IPS DF 6.9 (cell line): ENCODE data around the gene MYCBP2.

ENCODE experiments used
- DNase-seq: peaks from one replicate; pipeline ENCODE4 v3.0.0-alpha.2; 2013; ENCODE audit warnings: low read depth, low spot score
- H3K27ac ChIP-seq: one replicate; pipeline ENCODE4 v1.5.1; 2013; ENCODE audit warnings: low read length, control low read depth
- H3K27me3 ChIP-seq: 2 replicates; pipeline ENCODE4 v1.6.1; 2013; ENCODE audit warnings: mild to moderate bottlenecking, low read length; ENCODE audit not compliant: control insufficient read depth, insufficient read depth
- H3K36me3 ChIP-seq: 2 replicates; pipeline ENCODE4 v1.6.1; 2013; ENCODE audit warnings: low read length; ENCODE audit not compliant: control insufficient read depth, insufficient read depth
- H3K4me1 ChIP-seq: 2 replicates; pipeline ENCODE4 v1.6.1; 2013; ENCODE audit warnings: low read length; ENCODE audit not compliant: control insufficient read depth, insufficient read depth
- H3K4me3 ChIP-seq: 2 replicates; pipeline ENCODE4 v1.5.1; 2013; ENCODE audit warnings: mild to moderate bottlenecking, low read length
- H3K9me3 ChIP-seq: 2 replicates; pipeline ENCODE4 v1.6.1; 2013; ENCODE audit warnings: low read length, inconsistent platforms; ENCODE audit not compliant: control insufficient read depth, insufficient read depth
- WGBS: extraction: QIAGEN DNeasy Blood & Tissue Kit; methylation state at CpG from one replicate; pipeline ENCODE4 v1.1.7; 2013; ENCODE audit warnings: mixed read lengths, missing lambda C conversion rate; ENCODE audit not compliant: insufficient read length, insufficient coverage; 5-methylcytosine and 5-hydroxymethylcytosine counted together

The MYCBP2 gene

DNA sequence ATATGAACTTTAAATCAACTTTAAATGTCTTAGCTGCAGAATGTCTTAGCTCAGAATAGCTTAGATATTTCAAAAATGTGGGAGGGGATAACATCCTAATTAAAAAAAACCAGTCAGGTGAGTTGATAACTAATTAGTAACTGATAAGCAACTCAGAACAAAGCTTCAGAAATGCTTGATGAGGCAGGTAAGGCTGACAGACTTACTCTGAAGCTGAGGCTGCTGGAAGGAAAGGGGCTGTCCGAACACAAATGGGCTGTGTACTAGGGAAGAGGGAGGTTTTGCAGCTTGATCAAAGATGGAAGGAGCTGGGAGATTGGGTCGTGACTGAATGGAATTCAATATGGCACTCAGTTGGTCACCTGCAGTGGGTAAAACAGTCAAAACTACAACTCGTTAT is 208.8 kb downstream of the MYCBP2 start:
- Histone ChIP-seq H3K27me3 (no peaks in the 10 kb centered on the region), H3K4me1 (0 out of 2 replicates have a peak, but pooled peaks cover 2% of the 10 kb centered on the region), H3K27ac (no peak overlapping the region), H3K4me3 (no peak overlapping the region), H3K9me3 (no peaks in the 10 kb centered on the region), H3K36me3 (no peaks in the 10 kb centered on the region)
- no peak for DNase-seq
- no CpG with 5 or more reads among the region's 3 CpGs for WGBS

DNA sequence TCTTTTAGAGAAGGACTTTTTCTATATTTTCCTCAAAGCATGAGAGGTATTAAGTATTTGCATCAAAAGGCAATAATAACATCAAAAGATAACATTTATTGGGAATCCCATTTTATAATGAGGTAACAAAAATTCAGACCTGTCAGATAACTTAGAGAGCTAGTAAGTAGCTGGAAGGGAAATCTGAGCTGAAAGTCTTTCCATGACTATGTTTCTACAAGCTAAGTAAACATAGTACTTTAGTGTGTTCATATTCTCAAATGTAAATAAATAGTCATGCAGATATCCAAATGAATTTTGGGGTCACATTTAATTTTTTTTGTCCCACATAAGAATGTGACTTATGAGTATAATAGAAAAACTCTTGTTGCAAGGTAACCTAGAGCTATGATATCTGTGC is 212.6 kb downstream of the MYCBP2 start:
- no peaks in the 10 kb centered on the region for H3K36me3 ChIP-seq
- no peak for DNase-seq
- no peaks in the 10 kb centered on the region for H3K9me3 ChIP-seq

DNA sequence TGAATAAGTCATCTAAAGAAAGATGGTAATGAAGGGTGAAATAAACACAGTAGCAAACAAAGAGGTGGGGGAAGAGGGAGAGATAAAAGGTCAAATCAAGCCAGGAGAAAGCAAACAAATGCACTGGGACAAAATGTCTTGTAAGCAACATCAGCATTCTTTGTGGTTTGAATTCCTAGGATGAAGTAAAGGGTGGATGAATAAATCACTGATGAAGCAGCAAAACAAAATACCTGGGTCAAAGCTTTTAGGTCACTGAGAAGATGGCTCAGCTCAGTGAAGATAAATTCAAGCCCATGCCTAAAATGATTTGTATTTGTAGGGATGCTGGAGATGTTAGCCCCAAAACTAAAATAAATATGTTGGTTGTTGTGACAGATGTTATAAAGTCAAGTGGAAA is 213.4 kb downstream of the MYCBP2 start:
- no peak overlapping the region for H3K27ac ChIP-seq
- H3K36me3 ChIP-seq, result no peaks in the 10 kb centered on the region
- H3K4me1 ChIP-seq, result 0 out of 2 replicates have a peak, but pooled peaks cover 2% of the 10 kb centered on the region
- no peaks in the 10 kb centered on the region for H3K27me3 ChIP-seq
- no peak overlapping the region for H3K4me3 ChIP-seq
- H3K9me3 ChIP-seq, result no peaks in the 10 kb centered on the region
- no peak for DNase-seq

More for the DNA sequence above, 212.6 kb downstream of the MYCBP2 start:
- H3K27ac ChIP-seq, result no peak overlapping the region
- no peak overlapping the region for H3K4me3 ChIP-seq
- no peaks in the 10 kb centered on the region for H3K27me3 ChIP-seq
- 0 out of 2 replicates have a peak, but pooled peaks cover 2% of the 10 kb centered on the region for H3K4me1 ChIP-seq

DNA sequence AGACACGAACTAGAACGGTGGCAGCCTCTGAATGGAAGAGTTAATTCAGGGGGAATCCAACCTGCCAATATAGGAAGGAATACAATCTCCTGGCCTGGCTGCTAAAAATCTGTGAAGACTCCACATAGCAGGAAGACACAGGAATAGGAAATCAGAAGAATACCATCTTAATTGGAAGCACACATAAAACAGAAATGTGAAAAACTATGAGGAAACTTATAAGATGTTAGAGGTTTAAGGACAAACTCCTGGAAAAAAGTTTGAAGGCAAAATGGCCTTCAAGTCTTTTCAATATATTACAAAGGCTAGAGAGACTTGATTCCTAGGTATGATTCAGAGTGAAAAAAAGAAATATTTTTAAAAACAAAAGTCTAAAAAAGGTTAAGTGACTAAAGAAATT is 221.8 kb downstream of the MYCBP2 start:
- Histone ChIP-seq H3K27ac (no peak overlapping the region), H3K36me3 (no peaks in the 10 kb centered on the region), H3K9me3 (no peaks in the 10 kb centered on the region), H3K27me3 (no peaks in the 10 kb centered on the region), H3K4me1 (no peaks in the 10 kb centered on the region), H3K4me3 (no peak overlapping the region)
- WGBS, result no CpG with 5 or more reads among the region's 2 CpGs
- DNase-seq, result no peak

DNA sequence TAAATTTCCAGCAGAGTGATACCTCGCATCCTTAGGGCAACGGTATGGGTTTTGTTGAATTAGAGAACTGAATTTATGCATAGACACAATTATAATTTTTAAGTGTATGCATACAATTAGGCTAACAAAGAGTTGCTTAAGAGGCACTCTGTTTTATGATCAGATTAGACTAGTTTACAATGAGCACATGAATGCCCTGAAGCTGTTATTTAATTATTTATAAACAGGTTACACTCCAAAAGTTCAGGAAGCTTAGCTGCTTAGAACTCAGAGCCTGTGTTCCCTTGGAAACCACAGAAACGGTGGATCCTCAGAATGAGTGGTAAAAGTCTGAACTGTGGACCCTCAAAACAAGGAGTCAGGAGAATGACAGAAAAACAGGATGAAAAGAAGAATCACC is 227.5 kb downstream of the MYCBP2 start:
- WGBS, result no CpG with 5 or more reads among the region's 3 CpGs
- peaks cover 2% of the 10 kb centered on the region; the same call in 1 of the 2 replicates for H3K36me3 ChIP-seq
- DNase-seq, result no peak
- no peak overlapping the region for H3K27ac ChIP-seq
- H3K27me3 ChIP-seq, result no peaks in the 10 kb centered on the region
- no peak overlapping the region for H3K4me3 ChIP-seq
- H3K9me3 ChIP-seq, result no peaks in the 10 kb centered on the region
- H3K4me1 ChIP-seq, result no peaks in the 10 kb centered on the region

DNA sequence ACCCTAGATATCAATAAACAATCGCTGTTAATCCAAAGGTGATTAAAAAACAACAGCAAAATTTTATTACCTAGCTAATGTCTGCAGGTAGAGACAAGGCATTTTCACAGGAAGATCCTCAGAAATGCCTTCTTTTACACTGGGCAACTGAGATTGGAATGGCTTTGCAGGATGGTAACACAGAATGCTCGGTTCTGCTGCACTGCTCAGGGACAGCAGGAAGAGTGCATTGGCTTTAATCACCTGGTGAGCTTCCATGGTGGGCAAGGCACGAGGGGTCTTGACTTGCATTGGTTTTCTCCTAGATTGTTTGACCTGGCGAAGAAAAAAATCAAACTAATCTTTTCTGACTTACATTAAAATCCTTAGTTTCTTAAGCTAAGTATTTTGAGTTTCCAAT is 231.6 kb downstream of the MYCBP2 start:
- WGBS, result no CpG with 5 or more reads among the region's 4 CpGs
- Histone ChIP-seq H3K9me3 (no peaks in the 10 kb centered on the region), H3K4me3 (no peak overlapping the region), H3K4me1 (no peaks in the 10 kb centered on the region), H3K27ac (no peak overlapping the region), H3K27me3 (no peaks in the 10 kb centered on the region), H3K36me3 (peaks cover 2% of the 10 kb centered on the region; the same call in 1 of the 2 replicates)
- no peak for DNase-seq

DNA sequence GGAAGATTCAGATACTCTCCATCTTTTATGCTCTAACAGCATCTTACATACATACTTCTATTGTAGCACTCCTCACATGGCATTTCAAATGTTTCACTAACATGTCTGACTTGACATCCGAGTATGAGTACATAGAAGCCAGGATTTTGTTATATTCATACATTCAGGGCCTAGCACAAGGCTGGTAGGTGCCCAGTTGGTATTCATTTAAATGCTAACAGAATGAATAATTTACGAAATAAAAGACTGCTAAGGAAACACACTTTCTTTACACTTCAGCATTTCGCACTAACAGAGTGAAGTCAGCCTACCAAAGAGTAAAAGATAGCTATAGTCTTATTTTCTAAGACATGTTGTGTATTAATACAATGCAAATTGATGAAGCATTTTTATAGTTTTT is 232.1 kb downstream of the MYCBP2 start:
- Histone ChIP-seq H3K27ac (no peak overlapping the region), H3K4me1 (no peaks in the 10 kb centered on the region), H3K36me3 (peaks cover 2% of the 10 kb centered on the region; the same call in 1 of the 2 replicates), H3K9me3 (no peaks in the 10 kb centered on the region), H3K4me3 (no peak overlapping the region), H3K27me3 (no peaks in the 10 kb centered on the region)
- no peak for DNase-seq
- no CpG with 5 or more reads among the region's 3 CpGs for WGBS

DNA sequence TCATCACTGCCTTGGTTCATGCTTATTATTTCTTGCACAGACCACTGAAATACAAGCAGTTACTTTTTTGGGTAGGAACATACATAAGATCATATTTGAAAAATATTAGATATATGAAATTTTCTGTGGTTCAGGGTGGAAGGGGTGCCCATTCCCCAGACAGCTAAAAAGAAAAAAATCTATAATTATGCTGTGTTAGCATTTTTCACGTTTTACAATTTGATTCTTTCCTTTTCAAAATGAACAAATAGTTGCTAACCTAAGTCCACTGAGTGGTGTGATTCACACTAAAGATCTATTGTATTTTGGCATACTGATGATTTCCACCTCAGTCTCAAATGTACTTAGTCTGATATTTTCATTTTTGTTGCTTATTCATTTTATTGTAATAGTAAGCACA is 233.2 kb downstream of the MYCBP2 start:
- H3K27me3 ChIP-seq, result no peaks in the 10 kb centered on the region
- H3K4me3 ChIP-seq, result no peak overlapping the region
- H3K4me1 ChIP-seq, result no peaks in the 10 kb centered on the region
- no CpG with 5 or more reads among the region's 1 CpG for WGBS
- H3K36me3 ChIP-seq, result peaks cover 2% of the 10 kb centered on the region; the same call in 1 of the 2 replicates
- no peaks in the 10 kb centered on the region for H3K9me3 ChIP-seq
- no peak for DNase-seq
- H3K27ac ChIP-seq, result no peak overlapping the region

DNA sequence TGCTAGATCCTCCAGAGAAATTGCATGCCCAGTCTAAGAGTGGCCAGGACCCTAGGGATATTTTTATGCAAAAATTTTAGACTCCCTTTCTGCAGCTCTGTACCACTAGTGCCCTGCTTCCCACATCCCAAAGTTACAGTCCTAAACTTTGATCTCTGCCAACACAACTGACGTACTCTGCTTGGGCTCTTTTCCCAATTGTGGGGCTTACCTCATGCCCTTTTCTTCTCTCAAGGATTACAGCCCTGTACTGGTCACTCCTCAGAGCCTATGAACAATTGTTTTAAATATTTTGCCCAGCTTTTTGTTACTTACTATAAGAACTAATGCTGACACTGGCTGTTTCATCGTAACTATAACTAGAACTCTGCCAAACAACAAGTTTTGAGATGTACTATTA is 242.1 kb downstream of the MYCBP2 start:
- Histone ChIP-seq H3K9me3 (no peaks in the 10 kb centered on the region), H3K36me3 (no peaks in the 10 kb centered on the region), H3K27me3 (no peaks in the 10 kb centered on the region), H3K4me3 (no peak overlapping the region), H3K27ac (no peak overlapping the region), H3K4me1 (no peaks in the 10 kb centered on the region)
- DNase-seq, result no peak
- no CpG with 5 or more reads among the region's 2 CpGs for WGBS

DNA sequence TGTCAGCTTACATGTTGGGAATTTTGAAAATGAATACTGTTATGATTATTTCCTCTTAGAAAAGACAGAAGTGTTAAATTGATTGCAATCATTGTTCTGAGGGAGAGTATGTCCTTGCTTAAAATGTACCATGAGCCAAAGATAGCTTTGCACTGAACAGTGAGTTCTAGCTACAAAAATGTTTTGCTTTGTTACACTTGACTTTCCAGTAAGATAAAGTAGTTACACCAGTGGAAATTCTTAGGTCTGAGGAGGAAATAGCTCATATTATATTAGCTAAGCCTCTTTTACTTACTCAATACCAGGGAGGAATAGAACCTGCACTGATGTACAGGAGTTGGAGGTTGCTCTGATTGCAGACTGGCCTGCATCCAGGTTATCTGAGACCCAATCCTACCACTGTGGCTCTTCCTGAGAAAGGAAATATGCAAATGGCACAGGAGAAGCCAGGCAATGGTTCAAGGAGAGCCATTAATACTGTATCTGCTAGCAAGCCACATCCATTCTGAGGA is 246.9 kb downstream of the MYCBP2 start:
- H3K4me3 ChIP-seq, result no peak overlapping the region
- no peaks in the 10 kb centered on the region for H3K36me3 ChIP-seq
- H3K9me3 ChIP-seq, result no peaks in the 10 kb centered on the region
- DNase-seq, result no peak
- no peaks in the 10 kb centered on the region for H3K27me3 ChIP-seq
- peaks cover 1% of the 10 kb centered on the region; the same call in 1 of the 2 replicates for H3K4me1 ChIP-seq
- no peak overlapping the region for H3K27ac ChIP-seq

DNA sequence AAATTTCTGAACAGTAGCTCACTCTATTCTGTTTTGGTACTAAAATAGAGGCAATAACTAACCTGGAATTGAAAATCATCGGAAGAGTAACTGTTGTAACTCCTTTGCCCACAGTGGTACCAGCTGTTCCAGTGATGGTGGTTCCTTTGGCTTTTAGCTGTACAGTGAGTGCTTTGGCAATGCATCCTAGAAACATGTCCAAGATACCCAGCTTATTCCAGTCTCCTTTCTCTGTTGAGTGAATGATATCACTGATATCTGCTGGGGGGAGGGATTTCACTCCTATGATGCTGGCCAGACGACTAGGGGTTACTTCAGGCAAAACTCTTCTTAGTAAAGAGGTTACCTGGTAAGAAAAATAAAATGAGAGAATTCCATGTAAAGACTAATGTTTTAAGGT is 259.4 kb downstream of the MYCBP2 start:
- H3K4me3 ChIP-seq, result no peak overlapping the region
- WGBS, result no CpG with 5 or more reads among the region's 2 CpGs
- H3K27ac ChIP-seq, result no peak overlapping the region
- peaks cover 1% of the 10 kb centered on the region; the same call in 1 of the 2 replicates for H3K36me3 ChIP-seq
- no peaks in the 10 kb centered on the region for H3K9me3 ChIP-seq
- no peaks in the 10 kb centered on the region for H3K4me1 ChIP-seq
- no peaks in the 10 kb centered on the region for H3K27me3 ChIP-seq
- DNase-seq, result no peak
